Panc1 (cell line): Measurements from ENCODE around the gene SNTB2. TPM values are rescaled to one million over a fixed set of nuclear protein-coding genes. Genes with fewer than 3 reads are reported as not detected.

Source experiments
- ATAC-seq: fragments of 200-7000 bp; cut with Tn5 transposase; 2 replicates; pipeline ENCODE4 v1.9.1; 2020; ENCODE audit warnings: mild to moderate bottlenecking, moderate library complexity
- BruUV-seq: library from RNA; stranded (reverse); fragments of 400-500 nt; replicated peaks from 2 replicates; lab custom pipeline; 2021; lab: Mats Ljungman, UMichigan
- CTCF ChIA-PET: fragments of 300-600 bp; sonication (Branson Sonifier 250); formaldehyde crosslinking; loops from one replicate; lab custom pipeline; 2022; ENCODE audit warnings: antibody characterized with exemption; lab: Charles Lee
- POLR2A ChIA-PET: fragments of 300-600 bp; sonication (Branson Sonifier 250); formaldehyde crosslinking; loops from one replicate; lab custom pipeline; 2022; ENCODE audit warnings: antibody characterized with exemption; lab: Charles Lee
- DNase-seq: peaks from one replicate; pipeline ENCODE4 v3.0.0-alpha.2; 2010; ENCODE audit warnings: low read depth, low spot score
- H3K27ac ChIP-seq: 2 replicates; pipeline ENCODE4 v1.5.1; 2011; ENCODE audit warnings: mild to moderate bottlenecking, low read length, inconsistent platforms
- H3K27me3 ChIP-seq: fragments of 200-500 bp; sonication (Bioruptor generic); 2 replicates; pipeline ENCODE4 v1.6.0; 2014; ENCODE audit warnings: low read length, inconsistent platforms; ENCODE audit not compliant: control insufficient read depth, insufficient read depth
- H3K36me3 ChIP-seq: fragments of 200-500 bp; sonication (Bioruptor generic); 2 replicates; pipeline ENCODE4 v1.5.1; 2014; ENCODE audit warnings: inconsistent platforms, mild to moderate bottlenecking, low read length, moderate library complexity; ENCODE audit not compliant: control insufficient read depth, insufficient read depth
- H3K4me1 ChIP-seq: 2 replicates; pipeline ENCODE4 v1.5.1; 2011; ENCODE audit warnings: inconsistent platforms, mild to moderate bottlenecking, low read length, moderate library complexity; ENCODE audit not compliant: control insufficient read depth, insufficient read depth
- H3K4me3 ChIP-seq, 2 experiments: 2 replicates each; pipeline ENCODE4 v1.5.1; 2011 to 2012; ENCODE audit warnings: low read depth in 2 of 2, low read length in 2 of 2, mild to moderate bottlenecking in 2 of 2, inconsistent platforms in 1 of 2, moderate library complexity in 1 of 2
- H3K9me3 ChIP-seq: fragments of 200-500 bp; sonication (Bioruptor generic); 2 replicates; pipeline ENCODE4 v1.5.1; 2014; ENCODE audit warnings: low read depth, mild to moderate bottlenecking, inconsistent platforms, low read length, moderate library complexity; ENCODE audit not compliant: control insufficient read depth, insufficient read depth
- POLR2AphosphoS5 ChIP-seq: IDR thresholded peaks from 2 replicates; pipeline ENCODE4 v1.6.1; 2012; ENCODE audit warnings: mild to moderate bottlenecking, low read depth, low read length, moderate library complexity
- SIN3A ChIP-seq: IDR thresholded peaks from 2 replicates; pipeline ENCODE4 v1.6.1; 2012; ENCODE audit warnings: low read depth, mild to moderate bottlenecking, low read length, moderate library complexity, borderline replicate concordance; ENCODE audit not compliant: insufficient read depth
- TCF7L2 ChIP-seq: IDR thresholded peaks from 2 replicates; pipeline ENCODE4 v1.6.1; 2011; ENCODE audit warnings: mild to moderate bottlenecking, low read depth, low read length, inconsistent platforms
- in situ Hi-C: cut with HindIII; loops from 2 replicates; pipeline ENCODE4 v1.10.0; 2016; ENCODE audit warnings: low sequenced_read_pairs, low pct_unique_long_range_greater_than_20kb
- intact Hi-C: fragments of 100-400 bp; cut with micrococcal nuclease; formaldehyde crosslinking; loops from one replicate; pipeline ENCODE4 v1.10.0; 2022; ENCODE audit not compliant: unreplicated experiment
- total RNA-seq: library from RNA; stranded (reverse); gene quantifications from one replicate; pipeline ENCODE4 v1.2.1, GENCODE V29; 2021; ENCODE audit not compliant: unreplicated experiment
- TF ChIP-seq, protein P1 (sequence below), 2 experiments: IDR thresholded peaks; 2 replicates each; pipeline ENCODE4 v1.6.1; 2011 to 2012; ENCODE audit warnings: low read depth in 2 of 2, control low read depth in 1 of 2, low read length in 1 of 2, mild to moderate bottlenecking in 1 of 2, moderate library complexity in 1 of 2; ENCODE audit not compliant: insufficient read depth in 1 of 2
- TF ChIP-seq, protein P2 (sequence below): fragments of 450-650 bp; IDR thresholded peaks from 2 replicates; pipeline ENCODE4 v1.5.1; 2017; ENCODE audit warnings: mild to moderate bottlenecking

Gene SNTB2
- total RNA-seq, 1 experiment from 2014 or later, result 40.8 TPM

DNA sequence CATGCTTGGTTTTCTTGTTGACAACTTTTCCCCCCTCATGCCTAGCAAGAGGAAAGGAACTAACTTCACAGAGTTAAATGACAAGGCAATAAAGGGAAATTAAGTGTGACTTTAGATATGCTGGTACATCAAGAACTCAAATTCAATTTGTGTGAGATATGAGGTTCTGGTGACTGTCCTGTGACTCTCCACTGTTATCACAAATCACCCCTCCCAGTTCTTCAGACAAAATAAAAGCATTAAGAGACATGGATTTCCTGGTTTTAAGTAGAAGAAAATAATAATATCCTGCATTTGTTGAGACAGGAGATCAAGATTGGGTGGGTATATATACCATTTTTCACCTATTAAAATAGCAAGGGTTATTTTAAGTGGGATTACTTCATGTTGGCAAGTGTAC is 46.2 kb downstream of the SNTB2 start:
- H3K4me3 ChIP-seq, result no peak overlapping the region
- in situ Hi-C loops (no loop called here), intact Hi-C loops (no loop called here)
- POLR2A ChIA-PET, result no interaction called here
- H3K9me3 ChIP-seq, result no peaks in the 10 kb centered on the region
- no peaks in the 10 kb centered on the region for H3K27me3 ChIP-seq
- H3K27ac ChIP-seq, result no peak overlapping the region
- H3K36me3 ChIP-seq, result no peaks in the 10 kb centered on the region
- H3K4me1 ChIP-seq, result no peaks in the 10 kb centered on the region
- no TSS peak for BruUV-seq
- no peak for TF ChIP-seq TCF7L2
- ATAC-seq (no peak), DNase-seq (no peak)
- CTCF ChIA-PET, result no interaction called here

DNA sequence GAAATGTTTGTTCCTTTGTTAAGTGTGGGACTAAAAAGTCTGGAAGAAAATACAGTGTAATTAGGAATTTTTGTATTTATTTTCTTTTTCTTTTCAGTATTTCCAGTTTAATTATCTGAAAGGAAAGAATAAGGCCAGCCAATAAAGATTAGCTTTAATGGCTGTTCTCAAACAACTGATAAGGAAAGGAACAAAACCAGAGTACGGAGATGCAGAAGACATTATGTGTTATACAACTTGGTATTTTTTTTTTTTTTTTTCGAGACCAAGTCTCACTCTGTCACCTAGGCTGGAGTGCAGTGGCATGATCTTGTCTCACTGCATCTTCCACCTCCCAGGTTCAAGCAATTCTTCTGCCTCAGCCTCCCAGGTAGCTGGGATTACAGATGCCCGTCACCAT is 47.5 kb downstream of the SNTB2 start:
- H3K4me3 ChIP-seq, result no peak overlapping the region
- no peak overlapping the region for H3K27ac ChIP-seq
- H3K36me3 ChIP-seq, result no peaks in the 10 kb centered on the region
- ChIA-PET CTCF (no interaction called here), POLR2A (no interaction called here)
- intact Hi-C loops (no loop called here), in situ Hi-C loops (no loop called here)
- no TSS peak for BruUV-seq
- ATAC-seq (no peak), DNase-seq (no peak)
- no peaks in the 10 kb centered on the region for H3K9me3 ChIP-seq
- H3K27me3 ChIP-seq, result no peaks in the 10 kb centered on the region
- TF ChIP-seq SIN3A (no peak), POLR2AphosphoS5 (no peak)
- TF ChIP-seq, protein P1, sequence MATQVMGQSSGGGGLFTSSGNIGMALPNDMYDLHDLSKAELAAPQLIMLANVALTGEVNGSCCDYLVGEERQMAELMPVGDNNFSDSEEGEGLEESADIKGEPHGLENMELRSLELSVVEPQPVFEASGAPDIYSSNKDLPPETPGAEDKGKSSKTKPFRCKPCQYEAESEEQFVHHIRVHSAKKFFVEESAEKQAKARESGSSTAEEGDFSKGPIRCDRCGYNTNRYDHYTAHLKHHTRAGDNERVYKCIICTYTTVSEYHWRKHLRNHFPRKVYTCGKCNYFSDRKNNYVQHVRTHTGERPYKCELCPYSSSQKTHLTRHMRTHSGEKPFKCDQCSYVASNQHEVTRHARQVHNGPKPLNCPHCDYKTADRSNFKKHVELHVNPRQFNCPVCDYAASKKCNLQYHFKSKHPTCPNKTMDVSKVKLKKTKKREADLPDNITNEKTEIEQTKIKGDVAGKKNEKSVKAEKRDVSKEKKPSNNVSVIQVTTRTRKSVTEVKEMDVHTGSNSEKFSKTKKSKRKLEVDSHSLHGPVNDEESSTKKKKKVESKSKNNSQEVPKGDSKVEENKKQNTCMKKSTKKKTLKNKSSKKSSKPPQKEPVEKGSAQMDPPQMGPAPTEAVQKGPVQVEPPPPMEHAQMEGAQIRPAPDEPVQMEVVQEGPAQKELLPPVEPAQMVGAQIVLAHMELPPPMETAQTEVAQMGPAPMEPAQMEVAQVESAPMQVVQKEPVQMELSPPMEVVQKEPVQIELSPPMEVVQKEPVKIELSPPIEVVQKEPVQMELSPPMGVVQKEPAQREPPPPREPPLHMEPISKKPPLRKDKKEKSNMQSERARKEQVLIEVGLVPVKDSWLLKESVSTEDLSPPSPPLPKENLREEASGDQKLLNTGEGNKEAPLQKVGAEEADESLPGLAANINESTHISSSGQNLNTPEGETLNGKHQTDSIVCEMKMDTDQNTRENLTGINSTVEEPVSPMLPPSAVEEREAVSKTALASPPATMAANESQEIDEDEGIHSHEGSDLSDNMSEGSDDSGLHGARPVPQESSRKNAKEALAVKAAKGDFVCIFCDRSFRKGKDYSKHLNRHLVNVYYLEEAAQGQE (IDR thresholded peaks at IDR 0.05; ENCODE audit: insufficient read depth in 1 of 2, low read depth in 2 of 2, low read length in 1 of 2), result no peak
- H3K4me1 ChIP-seq, result 0 out of 2 replicates have a peak, but pooled peaks cover 3% of the 10 kb centered on the region

DNA sequence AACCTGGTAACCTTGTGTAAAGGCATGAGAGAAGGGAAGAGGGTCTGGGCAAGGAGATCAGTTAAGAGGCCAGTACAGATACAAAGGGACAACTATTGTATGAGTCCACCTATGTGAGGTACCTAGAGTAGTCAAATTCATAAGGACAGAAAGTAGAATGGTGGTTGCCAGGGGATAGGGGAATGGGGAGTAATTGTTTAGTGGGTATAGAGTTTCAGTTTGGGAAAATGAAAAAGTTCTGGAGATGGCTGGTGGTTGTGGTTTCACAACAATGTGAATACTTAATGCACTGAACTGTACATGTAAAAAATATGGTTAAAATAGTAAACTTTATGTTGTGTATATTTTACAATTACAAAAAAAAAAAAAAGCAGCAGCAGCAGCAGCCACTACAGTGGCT is 49.4 kb downstream of the SNTB2 start:
- Histone ChIP-seq H3K9me3 (no peaks in the 10 kb centered on the region), H3K27ac (no peak overlapping the region), H3K27me3 (no peaks in the 10 kb centered on the region), H3K4me1 (0 out of 2 replicates have a peak, but pooled peaks cover 3% of the 10 kb centered on the region), H3K4me3 (no peak overlapping the region), H3K36me3 (no peaks in the 10 kb centered on the region)
- ChIA-PET CTCF (no interaction called here), POLR2A (no interaction called here)
- no peak for TF ChIP-seq SIN3A
- BruUV-seq, result no TSS peak
- in situ Hi-C loops, result no loop called here
- DNase-seq (no peak), ATAC-seq (no peak)
- intact Hi-C loops, result no loop called here

DNA sequence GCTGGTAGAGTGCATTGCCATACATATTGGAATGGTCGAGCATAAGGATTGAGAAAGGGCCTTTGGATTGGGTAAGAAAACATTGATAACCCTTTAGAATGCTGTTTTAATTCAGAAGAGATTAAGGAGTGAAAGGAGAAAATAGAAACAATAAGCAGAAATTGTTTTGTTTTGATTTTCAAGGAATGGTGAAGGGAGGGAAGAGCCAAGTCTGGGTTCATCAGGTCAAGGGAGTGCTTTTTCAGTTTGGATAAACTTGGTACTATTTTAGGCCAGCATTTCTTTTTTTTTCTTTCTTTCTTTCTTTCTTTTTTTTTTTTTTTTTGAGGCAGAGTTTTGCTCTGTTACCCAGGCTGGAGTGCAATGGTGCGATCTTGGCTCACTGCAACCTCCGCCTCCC is 50.3 kb downstream of the SNTB2 start:
- no peak overlapping the region for H3K4me3 ChIP-seq
- ATAC-seq, result no peak
- H3K27me3 ChIP-seq, result no peaks in the 10 kb centered on the region
- no peak overlapping the region for H3K27ac ChIP-seq
- TF ChIP-seq, protein P1 (IDR thresholded peaks at IDR 0.05; ENCODE audit: insufficient read depth in 1 of 2, low read depth in 2 of 2, low read length in 1 of 2), result no peak
- TF ChIP-seq, protein P2, sequence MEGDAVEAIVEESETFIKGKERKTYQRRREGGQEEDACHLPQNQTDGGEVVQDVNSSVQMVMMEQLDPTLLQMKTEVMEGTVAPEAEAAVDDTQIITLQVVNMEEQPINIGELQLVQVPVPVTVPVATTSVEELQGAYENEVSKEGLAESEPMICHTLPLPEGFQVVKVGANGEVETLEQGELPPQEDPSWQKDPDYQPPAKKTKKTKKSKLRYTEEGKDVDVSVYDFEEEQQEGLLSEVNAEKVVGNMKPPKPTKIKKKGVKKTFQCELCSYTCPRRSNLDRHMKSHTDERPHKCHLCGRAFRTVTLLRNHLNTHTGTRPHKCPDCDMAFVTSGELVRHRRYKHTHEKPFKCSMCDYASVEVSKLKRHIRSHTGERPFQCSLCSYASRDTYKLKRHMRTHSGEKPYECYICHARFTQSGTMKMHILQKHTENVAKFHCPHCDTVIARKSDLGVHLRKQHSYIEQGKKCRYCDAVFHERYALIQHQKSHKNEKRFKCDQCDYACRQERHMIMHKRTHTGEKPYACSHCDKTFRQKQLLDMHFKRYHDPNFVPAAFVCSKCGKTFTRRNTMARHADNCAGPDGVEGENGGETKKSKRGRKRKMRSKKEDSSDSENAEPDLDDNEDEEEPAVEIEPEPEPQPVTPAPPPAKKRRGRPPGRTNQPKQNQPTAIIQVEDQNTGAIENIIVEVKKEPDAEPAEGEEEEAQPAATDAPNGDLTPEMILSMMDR, result no peak
- TF ChIP-seq SIN3A, result no peak
- no peak for TF ChIP-seq POLR2AphosphoS5
- no peak for TF ChIP-seq TCF7L2
- 0 out of 2 replicates have a peak, but pooled peaks cover 3% of the 10 kb centered on the region for H3K4me1 ChIP-seq
- no TSS peak for BruUV-seq
- H3K36me3 ChIP-seq, result no peaks in the 10 kb centered on the region
- DNase-seq, result no peak
- POLR2A ChIA-PET, result no interaction called here
- no peaks in the 10 kb centered on the region for H3K9me3 ChIP-seq
- intact Hi-C loops, result no loop called here
- in situ Hi-C loops, result no loop called here
- CTCF ChIA-PET, result no interaction called here
